ENCODE results near the gene ANAPC4. TPM values are rescaled to one million over a fixed set of nuclear protein-coding genes. Genes with fewer than 3 reads are reported as not detected.

ANAPC4 gene
- total RNA-seq, 4 donors from 2014 or later, result 14.9 to 32.0 (median 19.2) TPM

- TF ChIP-seq POLR2A (IDR thresholded peaks at IDR 0.05), result no peak
- TF ChIP-seq, protein P1, sequence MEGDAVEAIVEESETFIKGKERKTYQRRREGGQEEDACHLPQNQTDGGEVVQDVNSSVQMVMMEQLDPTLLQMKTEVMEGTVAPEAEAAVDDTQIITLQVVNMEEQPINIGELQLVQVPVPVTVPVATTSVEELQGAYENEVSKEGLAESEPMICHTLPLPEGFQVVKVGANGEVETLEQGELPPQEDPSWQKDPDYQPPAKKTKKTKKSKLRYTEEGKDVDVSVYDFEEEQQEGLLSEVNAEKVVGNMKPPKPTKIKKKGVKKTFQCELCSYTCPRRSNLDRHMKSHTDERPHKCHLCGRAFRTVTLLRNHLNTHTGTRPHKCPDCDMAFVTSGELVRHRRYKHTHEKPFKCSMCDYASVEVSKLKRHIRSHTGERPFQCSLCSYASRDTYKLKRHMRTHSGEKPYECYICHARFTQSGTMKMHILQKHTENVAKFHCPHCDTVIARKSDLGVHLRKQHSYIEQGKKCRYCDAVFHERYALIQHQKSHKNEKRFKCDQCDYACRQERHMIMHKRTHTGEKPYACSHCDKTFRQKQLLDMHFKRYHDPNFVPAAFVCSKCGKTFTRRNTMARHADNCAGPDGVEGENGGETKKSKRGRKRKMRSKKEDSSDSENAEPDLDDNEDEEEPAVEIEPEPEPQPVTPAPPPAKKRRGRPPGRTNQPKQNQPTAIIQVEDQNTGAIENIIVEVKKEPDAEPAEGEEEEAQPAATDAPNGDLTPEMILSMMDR (IDR thresholded peaks at IDR 0.05), result no peak
- no peak for DNase-seq (ENCODE audit: low spot score in 2 of 2)
- no peak overlapping the region for H3K4me3 ChIP-seq (ENCODE audit: low read depth, poor library complexity, severe bottlenecking)
- 73 to 82% methylated on average over 14 of the region's 14 CpGs for WGBS, 2 donors
- intact Hi-C loops (cut with DNase I; ENCODE audit: low total_unique reads), result loop anchor here (10.0 kb wide), 1 partner anchor 184 kb away; no protein-coding TSS in a partner anchor
Observed at GRCh38 chr4:25358515-25359275, 18.4 kb upstream of the ANAPC4 start.

DNA sequence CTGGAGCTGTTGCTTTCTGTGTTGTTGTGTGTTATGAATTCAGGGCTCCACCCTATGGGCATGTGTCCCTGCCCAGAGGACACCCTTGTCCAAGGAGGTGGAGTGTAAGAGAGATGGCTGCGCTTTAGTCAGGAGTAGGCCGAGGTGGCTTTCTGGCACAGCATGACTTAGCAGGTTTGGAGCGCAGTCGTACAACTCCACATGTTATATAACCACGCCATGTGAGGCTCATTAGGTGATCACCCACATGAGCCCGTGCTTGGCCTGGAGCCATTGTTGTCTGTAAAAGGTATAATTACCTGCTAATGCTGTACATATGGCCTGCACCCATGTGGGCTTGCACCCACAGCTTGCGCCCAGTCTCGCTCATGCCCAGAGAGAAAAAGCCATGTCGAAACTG, 15.8 kb upstream of the ANAPC4 start:
- intact Hi-C loops (cut with DNase I; ENCODE audit: low total_unique reads), result no loop called here
- WGBS, 2 donors, result 84 to 89% methylated on average over 9 of the region's 9 CpGs
- no peak overlapping the region for H3K4me3 ChIP-seq (ENCODE audit: low read depth, poor library complexity, severe bottlenecking)
- TF ChIP-seq, protein P1 (IDR thresholded peaks at IDR 0.05), result no peak
- no peak for TF ChIP-seq POLR2A (IDR thresholded peaks at IDR 0.05)
- no peak for DNase-seq (ENCODE audit: low spot score in 2 of 2)

- WGBS, 2 donors, result 74 to 80% methylated on average over 2 of the region's 2 CpGs
- no peak overlapping the region for H3K4me3 ChIP-seq (ENCODE audit: low read depth, poor library complexity, severe bottlenecking)
- intact Hi-C loops (cut with DNase I; ENCODE audit: low total_unique reads), result no loop called here
- TF ChIP-seq, protein P1 (IDR thresholded peaks at IDR 0.05), result no peak
- TF ChIP-seq POLR2A (IDR thresholded peaks at IDR 0.05), result no peak
- DNase-seq (ENCODE audit: low spot score in 2 of 2), result no peak
Observed at GRCh38 chr4:25367004-25367621, 9.9 kb upstream of the ANAPC4 start.

GRCh38 chr4:25367877-25368276, 9.2 kb upstream of the ANAPC4 start:
- DNase-seq (ENCODE audit: low spot score in 2 of 2), result no peak
- TF ChIP-seq, protein P1 (IDR thresholded peaks at IDR 0.05), result no peak
- no peak for TF ChIP-seq POLR2A (IDR thresholded peaks at IDR 0.05)
- no peak overlapping the region for H3K4me3 ChIP-seq (ENCODE audit: low read depth, poor library complexity, severe bottlenecking)
- intact Hi-C loops (cut with DNase I; ENCODE audit: low total_unique reads), result no loop called here

DNA sequence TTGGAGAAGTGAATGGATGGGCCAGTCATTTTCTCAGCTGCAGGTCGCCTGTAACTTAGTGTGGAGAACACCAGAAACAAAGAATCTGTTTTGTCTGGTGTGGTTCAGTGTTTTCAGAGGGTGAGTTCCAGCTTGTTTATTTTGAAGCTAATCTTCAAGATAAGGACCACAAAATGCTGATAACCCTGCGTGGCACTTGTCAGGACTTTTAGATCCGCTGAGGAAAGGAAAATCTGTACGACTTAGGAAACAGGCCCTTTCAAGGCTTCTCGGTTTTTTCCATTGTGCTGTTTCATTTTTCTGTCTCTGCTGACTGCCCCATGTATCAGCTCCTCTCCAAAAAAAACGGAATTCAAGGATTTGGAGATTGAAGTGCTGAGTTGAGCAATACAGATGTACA, 8.7 kb upstream of the ANAPC4 start:
- no peak for DNase-seq (ENCODE audit: low spot score in 2 of 2)
- intact Hi-C loops (cut with DNase I; ENCODE audit: low total_unique reads), result no loop called here
- WGBS, 2 donors, result 84 to 86% methylated on average over 6 of the region's 6 CpGs
- no peak overlapping the region for H3K4me3 ChIP-seq (ENCODE audit: low read depth, poor library complexity, severe bottlenecking)
- TF ChIP-seq, protein P1 (IDR thresholded peaks at IDR 0.05), result no peak
- TF ChIP-seq POLR2A (IDR thresholded peaks at IDR 0.05), result no peak
